Measurements from ENCODE around the gene NISCH. TPM values are rescaled to one million over a fixed set of nuclear protein-coding genes. Genes with fewer than 3 reads are reported as not detected.

NISCH gene
- total RNA-seq, 6 experiments from 2014 or later, result 19.7 to 51.9 (median 30.6) TPM

GRCh38 chr3:52530918-52531826, 75.8 kb downstream of the NISCH start:
- intact Hi-C loops (cut with DNase I), result no loop called here
- Histone ChIP-seq H3K4me3 (no peak overlapping the region), H3K4me1 (peaks cover 0 to 4% (median 0%) of the 10 kb centered on the region in 4 donors), H3K9me3 (no peaks in the 10 kb centered on the region), H3K36me3 (no peaks in the 10 kb centered on the region), H3K27me3 (no peaks in the 10 kb centered on the region), H3K27ac (no peak overlapping the region)
- TF ChIP-seq POLR2A (IDR thresholded peaks at IDR 0.05), result no peak
- TF ChIP-seq CTCF (IDR thresholded peaks at IDR 0.05), result no peak
- ATAC-seq (no peak), DNase-seq (peak in 2 of 3 donors; percentile 18 to 39)
- 73% methylated on average over 2 of the region's 10 CpGs for whole genome bisulfite sequencing (ENCODE audit: insufficient coverage, low coverage, low lambda C conversion rate, missing lambda C conversion rate)

GRCh38 chr3:52531860-52532516, 76.6 kb downstream of the NISCH start:
- H3K9me3 ChIP-seq, result no peaks in the 10 kb centered on the region
- H3K4me3 ChIP-seq, result no peak overlapping the region
- H3K27me3 ChIP-seq, result no peaks in the 10 kb centered on the region
- TF ChIP-seq POLR2A (IDR thresholded peaks at IDR 0.05) (no peak), CTCF (IDR thresholded peaks at IDR 0.05) (no peak)
- H3K36me3 ChIP-seq, result no peaks in the 10 kb centered on the region
- WGBS (ENCODE audit: insufficient coverage, low coverage, low lambda C conversion rate, missing lambda C conversion rate), result 77% methylated on average over 7 of the region's 14 CpGs
- ATAC-seq, result no peak
- intact Hi-C loops (cut with DNase I), result no loop called here
- no peak overlapping the region for H3K27ac ChIP-seq
- DNase-seq, result peak in 2 of 3 donors; percentile 23 to 38
- H3K4me1 ChIP-seq, result peaks cover 0 to 4% (median 0%) of the 10 kb centered on the region in 4 donors

- H3K27ac ChIP-seq, result no peak overlapping the region
- no peaks in the 10 kb centered on the region for H3K27me3 ChIP-seq
Measured at GRCh38 chr3:52532517-52532837, 77.1 kb downstream of the NISCH start.

More at GRCh38 chr3:52532517-52532837, 77.1 kb downstream of the NISCH start:
- TF ChIP-seq CTCF (IDR thresholded peaks at IDR 0.05) (no peak), POLR2A (IDR thresholded peaks at IDR 0.05) (no peak)
- no peaks in the 10 kb centered on the region for H3K9me3 ChIP-seq
- H3K36me3 ChIP-seq, result no peaks in the 10 kb centered on the region
- peaks cover 0 to 4% (median 0%) of the 10 kb centered on the region in 4 donors for H3K4me1 ChIP-seq
- no peak for ATAC-seq
- intact Hi-C loops (cut with DNase I), result no loop called here
- WGBS (ENCODE audit: insufficient coverage, low coverage, low lambda C conversion rate, missing lambda C conversion rate), result 27% methylated on average over 3 of the region's 5 CpGs
- H3K4me3 ChIP-seq, result peak overlapping the region; percentile 31 to 46 (median 35)
- DNase-seq, result peak in 2 of 3 donors; percentile 36 to 44

Measured in right lobe of liver (tissue), 6 donors.